Measurements from ENCODE around the gene DHPS. TPM values are rescaled to one million over a fixed set of nuclear protein-coding genes. Genes with fewer than 3 reads are reported as not detected.
"Not testable (repeated sequence)": the region's sequence is repeated elsewhere in the genome, so short reads cannot be mapped to it uniquely, and the experiment has no call there.

DHPS gene
- total RNA-seq, 1 experiment from 2014 or later: 140 TPM

GRCh38 chr19:12665671-12666264, 15.9 kb downstream of the DHPS start:
- no peak for DNase-seq
- peak overlapping the region; percentile 79 for H3K4me3 ChIP-seq
- H3K36me3 ChIP-seq: peaks cover 57% of the 10 kb centered on the region
- no peaks in the 10 kb centered on the region for H3K9me3 ChIP-seq
- H3K27me3 ChIP-seq: no peaks in the 10 kb centered on the region

- Histone ChIP-seq H3K36me3 (peaks cover 56% of the 10 kb centered on the region), H3K9me3 (no peaks in the 10 kb centered on the region), H3K27me3 (no peaks in the 10 kb centered on the region), H3K4me3 (no peak overlapping the region)
- DNase-seq: no peak
Measured at GRCh38 chr19:12665281-12665573, 16.5 kb downstream of the DHPS start.

- peak; percentile 58 for DNase-seq
- H3K4me3 ChIP-seq: no peak overlapping the region
- H3K9me3 ChIP-seq: no peaks in the 10 kb centered on the region
- H3K27me3 ChIP-seq: no peaks in the 10 kb centered on the region
- peaks cover 62% of the 10 kb centered on the region for H3K36me3 ChIP-seq
Measured at GRCh38 chr19:12664406-12665280, 17.0 kb downstream of the DHPS start.

- no peak overlapping the region for H3K4me3 ChIP-seq
- H3K9me3 ChIP-seq: no peaks in the 10 kb centered on the region
- DNase-seq: no peak
- no peaks in the 10 kb centered on the region for H3K27me3 ChIP-seq
- peaks cover 67% of the 10 kb centered on the region for H3K36me3 ChIP-seq
Measured at GRCh38 chr19:12660980-12661379, 20.7 kb downstream of the DHPS start.

GRCh38 chr19:12657966-12658365, 23.7 kb downstream of the DHPS start:
- Histone ChIP-seq H3K27me3 (no peaks in the 10 kb centered on the region), H3K4me3 (no peak overlapping the region), H3K9me3 (no peaks in the 10 kb centered on the region), H3K36me3 (peaks cover 60% of the 10 kb centered on the region)
- no peak for DNase-seq

- no peak overlapping the region for H3K4me3 ChIP-seq
- H3K27me3 ChIP-seq: no peaks in the 10 kb centered on the region
- H3K36me3 ChIP-seq: peaks cover 53% of the 10 kb centered on the region
- no peak for DNase-seq
- H3K9me3 ChIP-seq: no peaks in the 10 kb centered on the region
Measured at GRCh38 chr19:12656899-12657571, 24.6 kb downstream of the DHPS start.

- H3K36me3 ChIP-seq: peaks cover 45% of the 10 kb centered on the region
- DNase-seq: no peak
- no peaks in the 10 kb centered on the region for H3K9me3 ChIP-seq
- H3K4me3 ChIP-seq: no peak overlapping the region
- H3K27me3 ChIP-seq: no peaks in the 10 kb centered on the region
Measured at GRCh38 chr19:12655546-12655945, 26.1 kb downstream of the DHPS start.

GRCh38 chr19:12652219-12652618, 29.5 kb downstream of the DHPS start:
- Histone ChIP-seq H3K9me3 (no peaks in the 10 kb centered on the region), H3K27me3 (no peaks in the 10 kb centered on the region), H3K4me3 (no peak overlapping the region), H3K36me3 (peaks cover 25% of the 10 kb centered on the region)
- no peak for DNase-seq

- Histone ChIP-seq H3K36me3 (peaks cover 9% of the 10 kb centered on the region), H3K9me3 (no peaks in the 10 kb centered on the region), H3K4me3 (no peak overlapping the region), H3K27me3 (no peaks in the 10 kb centered on the region)
- DNase-seq: no peak
Measured at GRCh38 chr19:12649941-12650340, 31.7 kb downstream of the DHPS start.

GRCh38 chr19:12648088-12648487, 33.6 kb downstream of the DHPS start:
- no peaks in the 10 kb centered on the region for H3K9me3 ChIP-seq
- DNase-seq: no peak
- peaks cover 3% of the 10 kb centered on the region for H3K36me3 ChIP-seq
- no peak overlapping the region for H3K4me3 ChIP-seq
- H3K27me3 ChIP-seq: no peaks in the 10 kb centered on the region

- Histone ChIP-seq H3K9me3 (no peaks in the 10 kb centered on the region), H3K36me3 (peaks cover 3% of the 10 kb centered on the region), H3K27me3 (no peaks in the 10 kb centered on the region), H3K4me3 (no peak overlapping the region)
- DNase-seq: no peak
Measured at GRCh38 chr19:12647490-12648071, 34.1 kb downstream of the DHPS start.

GRCh38 chr19:12647047-12647446, 34.6 kb downstream of the DHPS start:
- H3K9me3 ChIP-seq: no peaks in the 10 kb centered on the region
- H3K27me3 ChIP-seq: no peaks in the 10 kb centered on the region
- no peak for DNase-seq
- peaks cover 3% of the 10 kb centered on the region for H3K36me3 ChIP-seq
- H3K4me3 ChIP-seq: no peak overlapping the region

GRCh38 chr19:12646551-12646950, 35.1 kb downstream of the DHPS start:
- Histone ChIP-seq H3K4me3 (no peak overlapping the region), H3K9me3 (no peaks in the 10 kb centered on the region), H3K27me3 (no peaks in the 10 kb centered on the region), H3K36me3 (peaks cover 3% of the 10 kb centered on the region)
- no peak for DNase-seq

- H3K36me3 ChIP-seq, DNase-seq, H3K4me3 ChIP-seq, H3K27me3 ChIP-seq, H3K9me3 ChIP-seq: not testable (repeated sequence)
Measured at GRCh38 chr19:12643716-12644115, 38.0 kb downstream of the DHPS start.

- H3K4me3 ChIP-seq: no peak overlapping the region
- H3K27me3 ChIP-seq: no peaks in the 10 kb centered on the region
- H3K36me3 ChIP-seq: no peaks in the 10 kb centered on the region
- H3K9me3 ChIP-seq: peaks cover 4% of the 10 kb centered on the region
- DNase-seq: no peak
Measured at GRCh38 chr19:12642506-12642905, 39.2 kb downstream of the DHPS start.

GRCh38 chr19:12641456-12641855, 40.2 kb downstream of the DHPS start:
- Histone ChIP-seq H3K27me3 (no peaks in the 10 kb centered on the region), H3K36me3 (no peaks in the 10 kb centered on the region), H3K4me3 (no peak overlapping the region), H3K9me3 (peaks cover 4% of the 10 kb centered on the region)
- no peak for DNase-seq

- Histone ChIP-seq H3K27me3 (no peaks in the 10 kb centered on the region), H3K36me3 (no peaks in the 10 kb centered on the region), H3K9me3 (peaks cover 4% of the 10 kb centered on the region), H3K4me3 (no peak overlapping the region)
- DNase-seq: peak; percentile 70
Measured at GRCh38 chr19:12639901-12640613, 41.6 kb downstream of the DHPS start.
